HG03432 (cell line): ENCODE measurements around the gene HNRNPLL.

ENCODE experiments used
- ATAC-seq: cut with Tn5 transposase; IDR thresholded peaks from one replicate; pipeline ENCODE4 v1.9.1; 2021; ENCODE audit warnings: mild to moderate bottlenecking, moderate library complexity; ENCODE audit not compliant: unreplicated experiment

The HNRNPLL gene

DNA sequence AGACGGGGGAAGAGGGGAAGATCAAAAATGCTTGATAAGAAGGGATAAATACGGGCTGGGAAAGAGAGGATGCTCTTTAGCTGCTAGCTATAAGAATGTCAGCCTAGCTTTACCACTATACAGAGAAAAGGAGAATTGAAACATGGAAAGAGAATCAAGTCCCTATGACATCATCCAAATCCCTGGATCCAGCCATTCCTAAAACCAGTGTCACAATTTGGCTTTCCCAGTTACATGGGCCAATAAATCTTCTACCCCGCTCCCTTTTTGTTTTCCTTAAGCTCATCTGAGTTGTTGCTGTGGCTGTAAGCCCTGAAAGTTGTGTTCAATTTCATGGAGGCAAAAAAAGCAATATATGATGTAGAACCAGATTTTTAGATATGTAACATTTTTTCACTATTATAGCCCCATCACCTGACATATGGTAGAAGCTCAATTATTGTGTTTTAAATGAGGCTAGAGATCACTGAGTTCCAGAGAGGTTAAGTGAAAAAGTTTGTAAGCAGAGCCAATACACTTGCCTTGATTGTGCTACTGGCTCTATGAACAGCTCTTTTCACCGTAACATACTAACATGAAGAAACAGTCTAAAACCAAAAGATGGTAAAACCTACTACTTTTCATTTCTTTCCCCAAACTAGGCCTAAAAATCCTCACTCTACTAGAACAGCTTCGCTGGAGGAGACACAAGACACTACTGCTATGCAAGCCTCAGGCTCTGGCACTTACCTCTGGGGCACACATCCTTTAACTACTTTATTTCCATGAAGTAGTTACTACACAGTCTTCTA lies 4.3 kb downstream of the HNRNPLL start:
- no peak for ATAC-seq

GRCh38 chr2:38597115-38597514 lies 5.6 kb downstream of the HNRNPLL start:
- no peak for ATAC-seq

GRCh38 chr2:38596229-38596628 lies 6.5 kb downstream of the HNRNPLL start:
- ATAC-seq = no peak

DNA sequence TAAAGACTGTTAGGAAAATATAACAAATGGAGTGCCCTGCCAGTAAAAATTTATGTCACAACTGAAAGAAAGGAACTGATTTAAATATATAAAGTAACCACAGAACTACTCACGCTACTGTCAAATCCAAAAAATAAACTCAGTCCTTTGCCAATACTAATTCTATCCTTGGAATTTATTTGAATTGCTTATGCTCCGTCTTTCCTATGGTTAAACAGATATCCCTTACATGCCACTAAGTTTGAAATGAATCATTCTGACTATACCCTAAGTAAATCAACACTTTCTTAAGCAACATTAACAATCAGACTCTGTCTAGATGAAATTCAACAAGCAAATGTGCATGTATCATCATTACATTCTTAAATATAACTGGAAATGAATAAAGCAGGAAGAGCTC lies 9.8 kb downstream of the HNRNPLL start:
- ATAC-seq = no peak

DNA sequence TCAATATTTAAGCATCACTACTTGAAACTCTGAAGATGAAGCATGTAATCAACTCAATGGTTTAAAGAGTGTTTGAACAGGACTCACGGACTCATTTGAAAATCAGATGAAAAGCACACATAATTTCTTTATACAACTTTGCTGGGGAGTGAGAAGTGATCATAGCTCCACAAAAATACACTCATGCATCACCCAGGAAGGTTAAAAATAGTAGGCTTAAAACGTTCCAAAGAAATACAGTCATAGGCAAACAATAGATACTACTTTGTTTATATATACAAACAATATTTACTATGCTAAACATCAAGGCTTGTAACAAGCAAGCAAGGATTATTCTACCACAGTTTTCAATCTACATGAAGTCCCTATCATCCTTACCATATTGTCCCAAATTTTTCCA lies 11.6 kb downstream of the HNRNPLL start:
- ATAC-seq = no peak

DNA sequence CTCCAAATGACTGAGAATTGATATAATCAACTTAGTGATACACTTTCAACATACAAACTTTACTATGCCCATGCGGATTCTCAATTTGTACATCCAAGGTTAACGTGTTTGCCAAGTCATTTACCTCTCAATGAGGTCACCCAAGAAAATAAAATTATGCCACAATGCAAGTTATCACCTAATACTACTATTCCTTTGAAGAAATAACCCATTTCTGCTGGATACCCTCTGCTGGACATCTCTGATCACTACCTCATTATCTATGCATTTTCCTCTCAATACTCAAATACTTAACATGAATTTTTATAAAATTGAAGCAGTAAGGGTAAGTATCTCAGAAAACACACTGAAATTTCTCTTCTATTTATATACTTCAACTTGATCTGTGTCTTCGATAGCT lies 12.7 kb downstream of the HNRNPLL start:
- no peak for ATAC-seq

- ATAC-seq = no peak
Observed at GRCh38 chr2:38586931-38587330, 15.8 kb downstream of the HNRNPLL start.

DNA sequence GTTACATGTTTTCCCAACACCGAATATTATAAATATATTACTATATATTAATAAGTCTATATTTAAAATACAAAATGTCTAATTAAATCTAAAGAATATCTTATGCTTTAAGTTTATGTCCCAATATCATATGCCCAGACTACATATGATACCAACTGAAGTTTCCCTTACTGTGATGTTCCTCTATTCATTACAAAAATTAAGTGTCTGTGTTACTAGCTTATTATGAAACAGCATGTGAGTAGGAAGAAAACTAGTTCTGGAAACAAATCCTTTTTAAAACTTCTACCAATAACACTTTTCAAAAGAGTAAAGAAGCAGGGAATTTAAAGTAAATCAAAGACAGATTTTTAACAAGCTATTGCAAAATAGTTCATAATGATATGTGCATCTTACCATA lies 17.8 kb downstream of the HNRNPLL start:
- no peak for ATAC-seq

DNA sequence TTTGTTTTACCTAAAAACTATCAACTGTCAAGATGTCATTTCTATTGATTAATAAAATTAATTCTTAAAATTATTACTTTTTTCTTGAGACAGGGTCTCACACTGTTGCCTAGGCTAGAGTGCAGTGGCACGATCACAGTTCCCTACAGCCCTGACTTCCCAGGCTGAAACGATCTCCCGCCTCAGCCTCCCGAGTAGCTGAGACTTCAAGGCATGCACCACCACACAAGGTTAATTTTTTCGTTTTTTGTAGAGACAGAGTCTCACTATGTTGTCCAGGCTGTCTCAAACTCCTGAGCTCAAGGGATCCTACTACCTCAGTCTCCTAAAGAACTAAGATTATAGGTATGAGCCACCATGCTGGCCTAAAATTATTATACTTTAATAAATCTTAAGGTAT lies 18.7 kb downstream of the HNRNPLL start:
- no peak for ATAC-seq

DNA sequence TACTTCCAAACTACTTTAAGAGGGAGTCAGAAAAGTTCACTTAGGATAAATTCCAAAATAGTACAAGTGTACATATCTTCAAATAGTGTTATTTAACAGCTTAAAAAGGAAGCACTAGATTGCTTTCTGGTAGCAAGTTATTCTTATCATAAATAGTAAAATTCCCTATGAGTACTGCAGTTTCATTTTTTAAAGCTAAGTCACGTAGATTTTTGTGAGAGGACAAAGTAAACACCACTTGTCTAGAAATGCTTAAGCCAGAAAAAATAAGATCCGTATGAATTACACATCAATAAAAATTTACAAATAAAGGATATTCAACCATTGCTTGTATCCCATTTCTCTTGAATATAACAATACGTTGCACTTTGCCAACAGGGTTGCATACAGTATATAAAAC lies 19.2 kb downstream of the HNRNPLL start:
- ATAC-seq = no peak

DNA sequence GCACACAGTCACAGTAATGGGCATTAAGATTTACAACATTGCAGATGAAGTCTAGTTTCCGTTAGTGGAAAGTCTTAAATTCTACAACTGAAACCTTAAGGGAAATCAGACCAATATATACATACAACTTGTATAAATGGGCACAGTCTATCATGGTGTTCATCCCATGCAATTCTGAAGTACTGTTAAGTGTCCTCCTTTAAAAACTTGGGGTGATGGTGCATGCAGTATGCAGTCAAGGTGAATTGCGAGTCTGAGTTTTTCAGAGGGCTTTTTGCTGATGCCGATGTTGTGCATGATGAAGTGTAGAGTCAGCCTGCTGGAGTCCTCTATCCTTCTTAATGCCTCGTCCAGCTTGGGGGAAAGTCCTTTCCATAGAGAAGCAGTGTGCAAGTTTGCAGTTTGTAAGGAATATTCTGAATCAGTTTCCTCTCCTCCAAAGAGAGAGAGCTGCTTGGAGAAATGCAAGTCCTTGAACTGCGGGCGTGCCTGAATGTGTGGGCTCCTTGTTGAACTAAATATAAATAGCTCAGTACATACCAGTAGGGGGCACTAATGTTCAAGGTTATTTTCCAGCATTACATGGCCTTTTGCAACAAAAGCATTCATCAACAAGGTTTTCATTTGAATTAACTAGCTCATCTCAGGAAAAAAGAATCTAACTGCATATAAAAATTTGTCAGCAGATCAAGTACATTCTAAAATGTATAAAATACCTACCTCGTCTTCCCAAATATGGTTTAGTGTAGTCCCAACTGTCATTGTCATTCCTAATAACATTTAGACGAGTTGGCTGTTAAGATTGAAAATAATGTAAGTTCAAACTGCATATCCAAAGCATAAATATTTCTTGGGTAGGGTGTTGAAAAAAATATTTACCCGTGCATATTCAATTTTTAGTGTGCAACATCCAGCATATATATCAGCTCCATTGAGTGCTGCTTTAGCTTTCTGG lies 21.3 kb downstream of the HNRNPLL start:
- ATAC-seq = no peak

DNA sequence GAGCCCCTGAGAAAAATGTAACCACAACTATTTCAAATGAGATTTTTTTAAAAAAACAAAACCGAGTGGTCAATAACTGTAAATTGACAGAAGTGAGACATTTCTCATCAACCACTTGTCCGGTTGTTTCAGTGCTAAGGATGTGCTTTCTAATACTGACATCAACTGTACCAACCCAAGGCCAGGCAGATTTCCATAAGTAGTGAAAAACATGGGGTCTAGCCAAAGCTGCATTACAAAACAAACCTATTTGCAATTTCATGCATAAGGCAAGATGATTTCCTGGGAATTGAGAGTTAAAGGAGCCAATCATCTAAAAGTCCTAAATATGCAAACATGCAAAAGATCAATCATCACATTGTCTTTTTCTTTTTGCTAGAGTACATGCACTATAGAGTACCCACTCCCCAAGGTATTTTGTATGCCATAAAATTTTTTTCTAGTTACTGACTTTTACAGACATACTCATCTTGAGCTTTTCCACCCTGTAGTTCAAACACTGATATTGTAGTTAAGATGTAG lies 22.6 kb downstream of the HNRNPLL start:
- no peak for ATAC-seq

GRCh38 chr2:38578832-38579231 lies 23.9 kb downstream of the HNRNPLL start:
- no peak for ATAC-seq

GRCh38 chr2:38574278-38574677 lies 28.4 kb downstream of the HNRNPLL start:
- ATAC-seq = no peak

DNA sequence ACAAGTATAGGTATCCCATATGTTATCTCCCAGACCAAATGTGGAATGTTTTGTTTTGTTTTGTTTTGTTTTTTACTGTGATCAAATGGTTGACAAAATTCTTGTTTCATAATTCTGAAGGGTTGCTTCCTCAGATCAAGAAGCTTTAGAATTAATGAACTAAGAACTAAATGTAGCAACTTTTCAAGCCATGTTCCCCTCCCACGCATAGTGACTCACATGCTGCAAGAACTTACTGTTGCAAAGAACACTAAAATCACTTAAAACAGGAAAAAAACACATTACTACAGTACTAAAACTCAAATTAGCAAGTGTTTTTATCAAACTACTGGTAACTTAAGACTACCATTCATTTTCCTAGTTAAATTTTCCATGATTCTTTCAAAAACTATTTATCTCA lies 30.6 kb downstream of the HNRNPLL start:
- ATAC-seq = no peak

GRCh38 chr2:38571193-38571592 lies 31.5 kb downstream of the HNRNPLL start:
- ATAC-seq = no peak

DNA sequence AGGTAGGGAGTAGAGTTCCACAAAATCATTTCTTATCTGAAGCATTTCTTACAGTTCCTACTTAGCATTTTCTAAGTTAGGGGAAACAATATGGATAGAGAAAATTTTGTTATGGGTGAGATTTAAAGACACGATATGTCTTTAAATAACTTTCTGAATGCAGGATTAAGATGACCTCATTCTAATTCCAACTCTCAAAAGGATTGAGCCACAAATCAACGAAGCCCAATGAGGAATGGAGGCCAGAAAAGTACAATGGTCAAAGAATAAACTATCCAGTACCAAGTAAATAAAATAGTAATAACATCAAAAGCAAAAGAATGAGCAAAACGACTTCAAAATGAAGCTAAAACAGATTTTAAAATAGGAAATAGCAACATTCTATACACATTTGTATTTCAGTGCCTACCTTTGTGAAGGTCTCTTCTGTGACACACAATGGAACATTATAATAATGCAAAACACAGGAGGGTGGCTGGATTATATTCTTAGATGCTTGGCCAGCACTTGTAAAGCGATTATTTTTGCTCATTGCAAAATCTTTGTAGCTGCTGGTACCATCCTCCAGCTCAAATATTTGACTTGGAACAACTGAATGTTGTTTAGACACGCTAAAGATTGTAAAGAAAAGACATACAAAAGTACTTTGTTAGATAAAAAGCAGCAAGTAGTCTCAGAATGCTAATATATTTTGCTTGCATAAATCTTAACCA lies 33.8 kb downstream of the HNRNPLL start:
- ATAC-seq = no peak

GRCh38 chr2:38565333-38565732 lies 37.4 kb downstream of the HNRNPLL start:
- no peak for ATAC-seq

GRCh38 chr2:38561691-38562090 lies 41.0 kb downstream of the HNRNPLL start:
- ATAC-seq = no peak

- no peak for ATAC-seq
Observed at GRCh38 chr2:38560092-38560491, 42.6 kb downstream of the HNRNPLL start.

DNA sequence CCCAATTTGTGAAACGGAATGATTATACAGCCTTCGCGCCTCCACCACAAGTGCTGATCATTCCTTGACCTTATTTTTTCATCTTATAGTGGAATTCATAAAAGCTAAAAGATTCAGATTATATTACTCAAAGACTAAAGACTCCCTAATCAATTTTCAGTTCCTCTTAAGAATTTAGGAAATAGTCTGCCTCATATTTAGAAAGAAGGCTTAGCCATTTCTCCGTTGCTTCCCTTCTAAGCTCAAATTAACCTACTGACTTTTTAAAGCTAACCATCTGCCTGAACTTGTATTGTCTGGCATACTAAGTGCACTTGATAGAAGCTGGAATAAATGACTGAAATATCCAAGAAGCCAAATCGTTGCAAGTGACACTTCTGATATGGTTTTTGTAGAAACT lies 44.7 kb downstream of the HNRNPLL start:
- ATAC-seq = no peak
